ENCODE data around the gene TMEM236. TPM values are rescaled to one million over a fixed set of nuclear protein-coding genes. Genes with fewer than 3 reads are reported as not detected.
"Not testable (repeated sequence)": the region's sequence is repeated elsewhere in the genome, so short reads cannot be mapped to it uniquely, and the experiment has no call there.

The TMEM236 gene
- total RNA-seq: 1.2 TPM
- polyA plus RNA-seq: 0.44 TPM

DNA sequence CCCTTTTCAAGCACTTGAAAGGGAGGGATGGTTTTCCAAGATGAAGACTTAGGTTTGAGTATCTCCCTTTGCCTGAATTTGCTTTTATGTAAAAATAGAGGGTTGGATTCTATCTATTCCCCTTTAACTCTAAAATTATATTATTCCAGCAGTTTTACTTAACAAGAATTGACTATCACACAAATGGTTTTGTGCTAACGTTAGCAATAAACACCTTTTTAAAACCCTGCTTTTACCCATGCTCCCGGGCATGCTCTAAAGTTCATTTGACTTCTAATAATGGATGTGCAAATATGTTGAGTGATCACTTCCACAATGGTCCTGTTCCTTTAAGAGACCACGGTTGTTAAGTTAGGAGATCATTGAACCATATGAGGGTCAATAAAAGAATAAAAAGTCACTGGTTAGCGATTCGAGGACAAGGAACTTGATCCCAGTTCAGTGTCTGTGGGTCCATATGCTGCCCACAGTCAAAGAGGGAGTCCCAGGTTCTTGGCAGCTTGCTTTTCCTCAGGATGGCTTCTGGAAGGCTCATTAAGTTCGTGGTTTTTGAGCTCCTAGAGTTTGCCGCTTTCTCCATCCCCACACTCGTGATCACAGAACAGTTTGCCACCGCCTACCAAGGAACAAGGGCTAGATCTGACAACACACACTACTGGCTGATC is at the start of gene TMEM236:
Gene TMEM236, plus strand, starts transcription at position 421 of the 665 bp plus-strand sequence. Its CDS starts 95 bp downstream, at position 516.
- H3K36me3 ChIP-seq (ENCODE audit: insufficient read depth): no peaks in the 10 kb centered on the region
- no peak within 1 kb of the TSS for H3K4me3 ChIP-seq (ENCODE audit: low read depth, low read length)
- no peak within 1 kb of the TSS for H3K27ac ChIP-seq (ENCODE audit: low read depth)
- 56% methylated on average over 9 of the region's 9 CpGs for WGBS
- no peaks in the 10 kb centered on the region for H3K4me1 ChIP-seq (ENCODE audit: insufficient read depth)
- DNase-seq (ENCODE audit: extremely low spot score): no peak

DNA sequence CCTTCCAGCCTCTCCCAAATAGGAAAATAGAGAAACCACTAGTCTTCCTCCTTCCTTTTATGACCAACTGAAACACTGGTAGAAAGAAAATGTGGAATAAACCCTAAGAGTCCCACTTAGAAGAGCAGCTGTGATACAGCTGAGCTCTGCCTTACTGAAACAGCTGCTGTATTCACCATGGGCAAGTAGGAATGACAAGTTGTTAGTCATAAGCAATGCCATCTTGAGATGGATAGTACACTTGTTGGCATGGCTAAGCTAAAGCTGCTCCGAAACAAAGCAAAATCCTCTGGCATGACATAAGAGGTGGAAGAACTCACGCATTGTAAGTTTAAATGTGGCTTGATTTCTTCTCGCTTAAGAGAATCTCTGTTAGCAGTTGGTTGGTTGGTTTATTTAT is 48.3 kb upstream of the TMEM236 start:
- DNase-seq (ENCODE audit: extremely low spot score): no peak
- H3K4me1 ChIP-seq (ENCODE audit: insufficient read depth): no peaks in the 10 kb centered on the region
- no peak overlapping the region for H3K4me3 ChIP-seq (ENCODE audit: low read depth, low read length)
- WGBS: 98% methylated on average over 3 of the region's 3 CpGs
- H3K36me3 ChIP-seq (ENCODE audit: insufficient read depth): peaks cover 2% of the 10 kb centered on the region
- no peak overlapping the region for H3K27ac ChIP-seq (ENCODE audit: low read depth)

- 70% methylated on average over 10 of the region's 10 CpGs for WGBS
- Histone ChIP-seq H3K36me3 (ENCODE audit: insufficient read depth) (peaks cover 6% of the 10 kb centered on the region), H3K27ac (ENCODE audit: low read depth) (no peak overlapping the region), H3K4me3 (ENCODE audit: low read depth, low read length) (no peak overlapping the region), H3K4me1 (ENCODE audit: insufficient read depth) (no peaks in the 10 kb centered on the region)
- DNase-seq (ENCODE audit: extremely low spot score): no peak
Observed at GRCh38 chr10:17708821-17709220, 43.2 kb upstream of the TMEM236 start.

DNA sequence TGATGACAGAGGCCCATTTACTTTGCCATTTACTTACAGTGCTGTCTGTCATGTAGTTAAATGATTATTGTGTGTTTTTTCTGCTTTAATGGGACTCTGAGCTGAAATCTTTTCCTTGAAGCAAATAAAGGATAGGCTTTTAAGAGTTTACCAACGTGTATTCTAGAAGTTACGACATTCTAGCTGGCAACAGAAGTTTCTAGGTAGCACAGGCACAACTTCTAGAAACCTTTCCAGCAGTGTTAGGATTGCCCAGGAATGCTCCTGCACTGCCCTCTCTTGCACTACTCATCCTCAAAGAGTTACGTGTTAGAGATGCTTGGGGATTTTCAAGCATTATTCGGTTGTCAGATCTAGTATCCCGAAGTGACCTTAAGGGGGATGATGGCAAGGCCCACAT is 42.5 kb upstream of the TMEM236 start:
- Histone ChIP-seq H3K27ac (ENCODE audit: low read depth) (no peak overlapping the region), H3K4me3 (ENCODE audit: low read depth, low read length) (no peak overlapping the region), H3K36me3 (ENCODE audit: insufficient read depth) (peaks cover 8% of the 10 kb centered on the region), H3K4me1 (ENCODE audit: insufficient read depth) (no peaks in the 10 kb centered on the region)
- no peak for DNase-seq (ENCODE audit: extremely low spot score)
- WGBS: 76% methylated on average over 5 of the region's 5 CpGs

DNA sequence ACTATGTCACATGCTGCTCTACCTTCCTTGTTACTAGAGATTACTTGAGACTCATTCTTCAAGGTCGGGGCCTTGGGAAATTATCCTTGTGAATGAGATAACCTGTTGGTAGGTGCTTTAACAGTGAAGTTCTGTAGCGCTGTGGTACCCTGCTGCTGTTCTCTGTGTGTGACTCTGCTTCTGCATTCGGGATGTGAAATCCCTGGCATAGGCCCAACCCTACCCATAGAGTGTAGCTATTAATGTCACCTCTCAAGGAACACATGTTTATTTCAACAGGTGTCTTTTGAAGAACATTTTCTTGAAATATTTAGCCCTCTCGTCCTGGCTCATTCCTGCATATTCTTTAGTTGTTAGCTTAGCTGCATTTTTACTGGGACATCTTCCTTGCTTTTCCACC is 41.8 kb upstream of the TMEM236 start:
- no peak overlapping the region for H3K27ac ChIP-seq (ENCODE audit: low read depth)
- DNase-seq (ENCODE audit: extremely low spot score): no peak
- no peak overlapping the region for H3K4me3 ChIP-seq (ENCODE audit: low read depth, low read length)
- H3K36me3 ChIP-seq (ENCODE audit: insufficient read depth): peaks cover 9% of the 10 kb centered on the region
- 83% methylated on average over 4 of the region's 4 CpGs for WGBS
- H3K4me1 ChIP-seq (ENCODE audit: insufficient read depth): no peaks in the 10 kb centered on the region

GRCh38 chr10:17712053-17712452 is 39.9 kb upstream of the TMEM236 start:
- H3K4me1 ChIP-seq (ENCODE audit: insufficient read depth): no peaks in the 10 kb centered on the region
- WGBS: 95% methylated on average over 5 of the region's 5 CpGs
- DNase-seq (ENCODE audit: extremely low spot score): no peak
- no peak overlapping the region for H3K4me3 ChIP-seq (ENCODE audit: low read depth, low read length)
- peaks cover 8% of the 10 kb centered on the region for H3K36me3 ChIP-seq (ENCODE audit: insufficient read depth)
- H3K27ac ChIP-seq (ENCODE audit: low read depth): no peak overlapping the region

- H3K27ac ChIP-seq (ENCODE audit: low read depth): no peak overlapping the region
- H3K36me3 ChIP-seq (ENCODE audit: insufficient read depth): peaks cover 8% of the 10 kb centered on the region
- no peak overlapping the region for H3K4me3 ChIP-seq (ENCODE audit: low read depth, low read length)
- H3K4me1 ChIP-seq (ENCODE audit: insufficient read depth): no peaks in the 10 kb centered on the region
- no peak for DNase-seq (ENCODE audit: extremely low spot score)
- 73% methylated on average over 18 of the region's 18 CpGs for WGBS
Observed at GRCh38 chr10:17712717-17713471, 39.1 kb upstream of the TMEM236 start.

DNA sequence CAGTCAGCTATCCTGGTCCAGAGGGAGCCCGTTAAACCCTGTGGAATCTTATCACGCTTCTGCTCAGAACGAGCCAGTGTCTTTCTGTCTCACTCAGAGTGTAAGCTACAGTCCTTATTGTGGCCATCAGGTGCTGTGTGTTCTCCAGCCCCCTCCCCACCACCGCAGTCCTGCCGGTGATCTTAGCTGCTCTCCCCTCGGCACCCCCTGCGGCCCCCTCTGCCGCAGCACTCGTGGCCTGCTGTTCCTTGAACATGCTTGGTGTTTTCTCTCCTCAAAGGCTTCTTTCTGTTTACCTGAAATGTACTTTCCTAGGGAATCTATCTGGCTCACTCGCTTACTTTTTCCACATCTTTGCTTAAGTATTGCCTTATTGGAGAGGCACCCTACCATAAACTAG is 38.2 kb upstream of the TMEM236 start:
- WGBS: 90% methylated on average over 10 of the region's 10 CpGs

DNA sequence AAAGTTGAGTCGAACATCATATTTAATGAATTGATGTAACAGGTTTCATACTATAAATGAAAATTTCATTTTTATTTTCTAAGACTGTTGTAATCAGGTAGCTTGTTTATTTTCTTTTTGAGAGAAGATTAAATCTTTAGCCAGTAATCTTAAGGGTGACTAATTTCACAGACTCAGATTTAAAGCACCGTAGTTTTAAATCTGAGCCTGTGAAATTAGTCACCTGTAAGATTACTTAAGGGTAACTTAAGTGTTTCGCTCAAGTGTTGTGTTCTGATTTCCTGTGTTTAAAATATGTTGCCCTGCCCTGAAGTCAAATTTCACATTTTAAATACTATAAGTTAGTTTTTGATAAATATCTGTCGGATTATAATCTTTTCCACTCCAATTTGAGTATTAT is 35.8 kb upstream of the TMEM236 start:
- Histone ChIP-seq H3K36me3 (ENCODE audit: insufficient read depth) (peaks cover 6% of the 10 kb centered on the region), H3K4me3 (ENCODE audit: low read depth, low read length) (no peak overlapping the region), H3K27ac (ENCODE audit: low read depth) (no peak overlapping the region), H3K4me1 (ENCODE audit: insufficient read depth) (no peaks in the 10 kb centered on the region)
- WGBS: 98% methylated on average over 4 of the region's 4 CpGs
- no peak for DNase-seq (ENCODE audit: extremely low spot score)

More for the DNA sequence above, 38.2 kb upstream of the TMEM236 start:
- H3K4me3 ChIP-seq (ENCODE audit: low read depth, low read length): no peak overlapping the region
- DNase-seq (ENCODE audit: extremely low spot score): no peak
- peaks cover 8% of the 10 kb centered on the region for H3K36me3 ChIP-seq (ENCODE audit: insufficient read depth)
- no peak overlapping the region for H3K27ac ChIP-seq (ENCODE audit: low read depth)
- H3K4me1 ChIP-seq (ENCODE audit: insufficient read depth): no peaks in the 10 kb centered on the region

- not testable (repeated sequence) for H3K4me3 ChIP-seq (ENCODE audit: low read depth, low read length); H3K36me3 ChIP-seq (ENCODE audit: insufficient read depth); H3K27ac ChIP-seq (ENCODE audit: low read depth); DNase-seq (ENCODE audit: extremely low spot score); H3K4me1 ChIP-seq (ENCODE audit: insufficient read depth)
- WGBS: 94% methylated on average over 23 of the region's 25 CpGs
Observed at GRCh38 chr10:17722317-17723014, 29.5 kb upstream of the TMEM236 start.

- Histone ChIP-seq H3K36me3 (ENCODE audit: insufficient read depth) (no peaks in the 10 kb centered on the region), H3K4me1 (ENCODE audit: insufficient read depth) (no peaks in the 10 kb centered on the region), H3K4me3 (ENCODE audit: low read depth, low read length) (no peak overlapping the region), H3K27ac (ENCODE audit: low read depth) (no peak overlapping the region)
- WGBS: 61% methylated on average over 7 of the region's 7 CpGs
- DNase-seq (ENCODE audit: extremely low spot score): no peak
Observed at GRCh38 chr10:17725703-17726102, 26.3 kb upstream of the TMEM236 start.

GRCh38 chr10:17729630-17730029 is 22.4 kb upstream of the TMEM236 start:
- WGBS: 91% methylated on average over 6 of the region's 6 CpGs
- Histone ChIP-seq H3K4me1 (ENCODE audit: insufficient read depth) (no peaks in the 10 kb centered on the region), H3K36me3 (ENCODE audit: insufficient read depth) (no peaks in the 10 kb centered on the region), H3K4me3 (ENCODE audit: low read depth, low read length) (no peak overlapping the region), H3K27ac (ENCODE audit: low read depth) (no peak overlapping the region)
- DNase-seq (ENCODE audit: extremely low spot score): no peak

DNA sequence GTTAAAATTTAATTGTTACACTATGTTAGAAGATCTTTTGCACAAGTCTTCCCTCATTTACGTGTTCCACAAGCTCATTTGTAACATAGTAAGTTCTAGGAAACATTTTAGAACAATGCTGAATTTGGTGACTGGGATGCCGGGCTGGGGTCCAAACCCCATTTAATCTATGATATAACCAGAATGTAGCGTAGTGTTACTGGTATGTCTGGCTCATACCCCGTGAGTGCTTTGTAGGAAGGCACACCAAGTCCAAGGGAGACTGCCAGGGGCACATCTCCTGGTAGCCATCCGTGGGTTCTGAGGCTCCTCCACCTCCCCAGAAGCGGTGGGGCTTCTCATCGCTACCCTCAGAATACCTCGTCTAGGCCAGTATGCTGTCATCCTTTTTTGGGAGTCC is 21.3 kb upstream of the TMEM236 start:
- Histone ChIP-seq H3K4me1 (ENCODE audit: insufficient read depth) (no peaks in the 10 kb centered on the region), H3K36me3 (ENCODE audit: insufficient read depth) (no peaks in the 10 kb centered on the region), H3K27ac (ENCODE audit: low read depth) (no peak overlapping the region), H3K4me3 (ENCODE audit: low read depth, low read length) (no peak overlapping the region)
- 82% methylated on average over 8 of the region's 8 CpGs for whole genome bisulfite sequencing
- DNase-seq (ENCODE audit: extremely low spot score): no peak

Data from urinary bladder (tissue), 4 donors.